Neural crest cell (in vitro differentiated cells): ENCODE data around the gene ME1. TPM values are rescaled to one million over a fixed set of nuclear protein-coding genes. Genes with fewer than 3 reads are reported as not detected.
A peak's percentile ranks its signal among the peaks of the same experiment; 100 is the strongest.
"Not testable (repeated sequence)": the region's sequence is repeated elsewhere in the genome, so short reads cannot be mapped to it uniquely, and the experiment has no call there.

ENCODE experiments used
- DNase-seq: peaks from one replicate; pipeline ENCODE4 v3.0.0; 2021; ENCODE audit warnings: low read depth, mixed read lengths, low spot score
- H3K27ac Mint-ChIP-seq: one replicate; pipeline ENCODE4 v1.8.0; 2021; ENCODE audit warnings: mild to moderate bottlenecking, mixed read lengths; ENCODE audit not compliant: unreplicated experiment
- H3K27me3 Mint-ChIP-seq: 2 replicates; pipeline ENCODE4 v1.8.0; 2021; ENCODE audit warnings: low read depth, mild to moderate bottlenecking, mixed read lengths
- H3K36me3 Mint-ChIP-seq: 2 replicates; pipeline ENCODE4 v1.8.0; 2021; ENCODE audit warnings: low read depth, mild to moderate bottlenecking, mixed read lengths
- H3K4me1 Mint-ChIP-seq: 2 replicates; pipeline ENCODE4 v1.8.0; 2021; ENCODE audit warnings: mixed read lengths
- H3K4me3 Mint-ChIP-seq: one replicate; pipeline ENCODE4 v1.8.0; 2021; ENCODE audit warnings: mild to moderate bottlenecking, mixed read lengths
- H3K9me3 Mint-ChIP-seq: 2 replicates; pipeline ENCODE4 v1.8.0; 2021; ENCODE audit warnings: mixed read lengths
- CTCF ChIP-seq: fragments of 200-600 bp; sonication (generic); conservative IDR thresholded peaks from 2 replicates; pipeline ENCODE4 v1.5.0; 2021; ENCODE audit warnings: antibody characterized with exemption, mild to moderate bottlenecking
- total RNA-seq: library from RNA; stranded (reverse); gene quantifications from 2 replicates; pipeline ENCODE4 v1.2.1, GENCODE V29; 2021

ME1 gene
- total RNA-seq, 1 donor from 2014 or later, result 4.4 TPM

DNA sequence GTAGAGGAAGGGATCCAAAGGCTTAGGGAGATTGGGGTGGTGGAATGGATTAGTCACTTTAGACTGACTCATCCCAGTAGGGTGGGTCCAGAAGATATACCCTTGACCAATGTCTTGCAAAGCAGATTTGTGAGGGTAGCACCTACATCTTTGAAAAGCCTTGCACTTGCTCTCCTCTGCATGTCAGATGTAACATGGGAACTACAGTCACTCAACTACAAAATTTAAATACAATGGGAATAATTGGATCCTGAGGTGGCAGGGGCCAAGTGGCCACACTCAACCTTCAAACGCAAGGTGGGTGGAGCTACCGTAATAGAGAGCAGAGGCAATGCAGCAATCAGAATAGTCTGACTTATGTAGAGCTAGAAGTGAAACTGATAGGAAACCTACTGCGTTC is 71.2 kb downstream of the ME1 start:
- Mint-ChIP-seq H3K4me3 (no peak overlapping the region), H3K27ac (no peak overlapping the region), H3K27me3 (no peaks in the 10 kb centered on the region), H3K9me3 (peaks cover 15% of the 10 kb centered on the region), H3K4me1 (no peaks in the 10 kb centered on the region), H3K36me3 (peaks cover 16% of the 10 kb centered on the region)
- DNase-seq, result no peak
- TF ChIP-seq CTCF, result no peak

GRCh38 chr6:83354747-83355146 is 76.1 kb downstream of the ME1 start:
- H3K4me3 Mint-ChIP-seq, result no peak overlapping the region
- no peak for DNase-seq
- no peak for TF ChIP-seq CTCF
- H3K4me1 Mint-ChIP-seq, result peaks cover 6% of the 10 kb centered on the region
- H3K27ac Mint-ChIP-seq, result no peak overlapping the region
- peaks cover 7% of the 10 kb centered on the region for H3K36me3 Mint-ChIP-seq
- no peaks in the 10 kb centered on the region for H3K27me3 Mint-ChIP-seq
- H3K9me3 Mint-ChIP-seq, result peaks cover 7% of the 10 kb centered on the region

- H3K9me3 Mint-ChIP-seq, result no peaks in the 10 kb centered on the region
- no peak overlapping the region for H3K4me3 Mint-ChIP-seq
- TF ChIP-seq CTCF, result no peak
- H3K27me3 Mint-ChIP-seq, result no peaks in the 10 kb centered on the region
- H3K27ac Mint-ChIP-seq, result no peak overlapping the region
- no peak for DNase-seq
- H3K4me1 Mint-ChIP-seq, result peaks cover 6% of the 10 kb centered on the region
- no peaks in the 10 kb centered on the region for H3K36me3 Mint-ChIP-seq
Observed at GRCh38 chr6:83352424-83353061, 78.3 kb downstream of the ME1 start.

DNA sequence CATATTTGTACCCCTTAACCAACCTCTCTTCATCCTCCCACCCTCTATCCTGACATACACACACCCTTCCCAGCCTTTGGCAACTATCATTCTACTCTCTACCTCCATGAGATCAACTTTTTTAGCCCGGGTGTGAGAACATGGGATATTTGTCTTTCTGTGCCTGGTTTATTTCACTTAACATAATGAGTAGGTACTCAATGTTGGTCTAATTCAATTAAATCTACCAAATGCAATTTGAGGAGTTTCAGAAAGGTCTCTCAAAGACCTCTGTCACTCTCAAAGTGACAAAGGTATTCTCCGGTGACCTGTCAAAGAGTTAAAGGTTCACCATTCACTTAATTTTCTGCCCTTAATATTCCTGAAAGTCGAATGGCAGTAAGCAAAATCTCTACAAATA is 87.7 kb downstream of the ME1 start:
- Mint-ChIP-seq H3K36me3 (peaks cover 7% of the 10 kb centered on the region), H3K9me3 (no peaks in the 10 kb centered on the region), H3K4me3 (no peak overlapping the region), H3K4me1 (no peaks in the 10 kb centered on the region), H3K27me3 (no peaks in the 10 kb centered on the region), H3K27ac (peak overlapping the region; percentile 12)
- no peak for DNase-seq
- no peak for TF ChIP-seq CTCF

GRCh38 chr6:83341765-83342164 is 89.1 kb downstream of the ME1 start:
- no peaks in the 10 kb centered on the region for H3K9me3 Mint-ChIP-seq
- no peak for TF ChIP-seq CTCF
- no peaks in the 10 kb centered on the region for H3K27me3 Mint-ChIP-seq
- H3K4me3 Mint-ChIP-seq, result no peak overlapping the region
- DNase-seq, result no peak
- no peak overlapping the region for H3K27ac Mint-ChIP-seq
- H3K36me3 Mint-ChIP-seq, result peaks cover 7% of the 10 kb centered on the region
- no peaks in the 10 kb centered on the region for H3K4me1 Mint-ChIP-seq

DNA sequence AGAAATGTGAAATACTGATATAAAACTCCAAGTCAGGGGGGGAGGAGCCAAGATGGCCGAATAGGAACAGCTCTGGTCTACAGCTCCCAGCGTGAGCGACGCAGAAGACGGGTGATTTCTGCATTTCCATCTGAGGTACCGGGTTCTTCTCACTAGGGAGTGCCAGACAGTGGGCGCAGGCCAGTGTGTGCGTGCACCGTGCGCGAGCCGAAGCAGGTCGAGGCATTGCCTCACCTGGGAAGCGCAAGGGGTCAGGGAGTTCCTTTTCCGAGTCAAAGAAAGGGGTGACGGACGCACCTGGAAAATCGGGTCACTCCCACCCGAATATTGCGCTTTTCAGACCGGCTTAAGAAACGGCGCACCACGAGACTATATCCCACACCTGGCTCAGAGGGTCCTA is 96.9 kb downstream of the ME1 start:
- H3K4me1 Mint-ChIP-seq, H3K27me3 Mint-ChIP-seq, H3K9me3 Mint-ChIP-seq, H3K27ac Mint-ChIP-seq, DNase-seq, H3K36me3 Mint-ChIP-seq: not testable (repeated sequence)
- H3K4me3 Mint-ChIP-seq, result peak overlapping the region; percentile 41
